Panc1 (cell line): ENCODE results near the gene CLPX. TPM values are rescaled to one million over a fixed set of nuclear protein-coding genes. Genes with fewer than 3 reads are reported as not detected.

ENCODE experiments used
- ATAC-seq: fragments of 200-7000 bp; cut with Tn5 transposase; 2 replicates; pipeline ENCODE4 v1.9.1; 2020; ENCODE audit warnings: mild to moderate bottlenecking, moderate library complexity
- BruUV-seq: library from RNA; stranded (reverse); fragments of 400-500 nt; replicated peaks from 2 replicates; lab custom pipeline; 2021; lab: Mats Ljungman, UMichigan
- CTCF ChIA-PET: fragments of 300-600 bp; sonication (Branson Sonifier 250); formaldehyde crosslinking; loops from one replicate; lab custom pipeline; 2022; ENCODE audit warnings: antibody characterized with exemption; lab: Charles Lee
- POLR2A ChIA-PET: fragments of 300-600 bp; sonication (Branson Sonifier 250); formaldehyde crosslinking; loops from one replicate; lab custom pipeline; 2022; ENCODE audit warnings: antibody characterized with exemption; lab: Charles Lee
- DNase-seq: peaks from one replicate; pipeline ENCODE4 v3.0.0-alpha.2; 2010; ENCODE audit warnings: low read depth, low spot score
- H3K27ac ChIP-seq: 2 replicates; pipeline ENCODE4 v1.5.1; 2011; ENCODE audit warnings: mild to moderate bottlenecking, low read length, inconsistent platforms
- H3K27me3 ChIP-seq: fragments of 200-500 bp; sonication (Bioruptor generic); 2 replicates; pipeline ENCODE4 v1.6.0; 2014; ENCODE audit warnings: low read length, inconsistent platforms; ENCODE audit not compliant: control insufficient read depth, insufficient read depth
- H3K36me3 ChIP-seq: fragments of 200-500 bp; sonication (Bioruptor generic); 2 replicates; pipeline ENCODE4 v1.5.1; 2014; ENCODE audit warnings: inconsistent platforms, mild to moderate bottlenecking, low read length, moderate library complexity; ENCODE audit not compliant: control insufficient read depth, insufficient read depth
- H3K4me1 ChIP-seq: 2 replicates; pipeline ENCODE4 v1.5.1; 2011; ENCODE audit warnings: inconsistent platforms, mild to moderate bottlenecking, low read length, moderate library complexity; ENCODE audit not compliant: control insufficient read depth, insufficient read depth
- H3K4me3 ChIP-seq, 2 experiments: 2 replicates each; pipeline ENCODE4 v1.5.1; 2011 to 2012; ENCODE audit warnings: low read depth in 2 of 2, low read length in 2 of 2, mild to moderate bottlenecking in 2 of 2, inconsistent platforms in 1 of 2, moderate library complexity in 1 of 2
- H3K9me3 ChIP-seq: fragments of 200-500 bp; sonication (Bioruptor generic); 2 replicates; pipeline ENCODE4 v1.5.1; 2014; ENCODE audit warnings: low read depth, mild to moderate bottlenecking, inconsistent platforms, low read length, moderate library complexity; ENCODE audit not compliant: control insufficient read depth, insufficient read depth
- POLR2AphosphoS5 ChIP-seq: IDR thresholded peaks from 2 replicates; pipeline ENCODE4 v1.6.1; 2012; ENCODE audit warnings: mild to moderate bottlenecking, low read depth, low read length, moderate library complexity
- SIN3A ChIP-seq: IDR thresholded peaks from 2 replicates; pipeline ENCODE4 v1.6.1; 2012; ENCODE audit warnings: low read depth, mild to moderate bottlenecking, low read length, moderate library complexity, borderline replicate concordance; ENCODE audit not compliant: insufficient read depth
- TCF7L2 ChIP-seq: IDR thresholded peaks from 2 replicates; pipeline ENCODE4 v1.6.1; 2011; ENCODE audit warnings: mild to moderate bottlenecking, low read depth, low read length, inconsistent platforms
- in situ Hi-C: cut with HindIII; loops from 2 replicates; pipeline ENCODE4 v1.10.0; 2016; ENCODE audit warnings: low sequenced_read_pairs, low pct_unique_long_range_greater_than_20kb
- intact Hi-C: fragments of 100-400 bp; cut with micrococcal nuclease; formaldehyde crosslinking; loops from one replicate; pipeline ENCODE4 v1.10.0; 2022; ENCODE audit not compliant: unreplicated experiment
- total RNA-seq: library from RNA; stranded (reverse); gene quantifications from one replicate; pipeline ENCODE4 v1.2.1, GENCODE V29; 2021; ENCODE audit not compliant: unreplicated experiment
- TF ChIP-seq, protein P1 (sequence below): fragments of 450-650 bp; IDR thresholded peaks from 2 replicates; pipeline ENCODE4 v1.5.1; 2017; ENCODE audit warnings: mild to moderate bottlenecking
- TF ChIP-seq, protein P2 (sequence below), 2 experiments: IDR thresholded peaks; 2 replicates each; pipeline ENCODE4 v1.6.1; 2011 to 2012; ENCODE audit warnings: low read depth in 2 of 2, control low read depth in 1 of 2, low read length in 1 of 2, mild to moderate bottlenecking in 1 of 2, moderate library complexity in 1 of 2; ENCODE audit not compliant: insufficient read depth in 1 of 2

The CLPX gene
- total RNA-seq, 1 experiment from 2014 or later: 49.9 TPM

- Histone ChIP-seq H3K4me1 (peaks cover 7% of the 10 kb centered on the region; the same call in 1 of the 2 replicates), H3K4me3 (peak overlapping the region; percentile 67 to 84), H3K36me3 (peaks cover 10% of the 10 kb centered on the region), H3K27ac (peak overlapping the region; percentile 66), H3K9me3 (no peaks in the 10 kb centered on the region), H3K27me3 (no peaks in the 10 kb centered on the region)
- intact Hi-C loops (no loop called here), in situ Hi-C loops (no loop called here)
- TF ChIP-seq, protein P1, sequence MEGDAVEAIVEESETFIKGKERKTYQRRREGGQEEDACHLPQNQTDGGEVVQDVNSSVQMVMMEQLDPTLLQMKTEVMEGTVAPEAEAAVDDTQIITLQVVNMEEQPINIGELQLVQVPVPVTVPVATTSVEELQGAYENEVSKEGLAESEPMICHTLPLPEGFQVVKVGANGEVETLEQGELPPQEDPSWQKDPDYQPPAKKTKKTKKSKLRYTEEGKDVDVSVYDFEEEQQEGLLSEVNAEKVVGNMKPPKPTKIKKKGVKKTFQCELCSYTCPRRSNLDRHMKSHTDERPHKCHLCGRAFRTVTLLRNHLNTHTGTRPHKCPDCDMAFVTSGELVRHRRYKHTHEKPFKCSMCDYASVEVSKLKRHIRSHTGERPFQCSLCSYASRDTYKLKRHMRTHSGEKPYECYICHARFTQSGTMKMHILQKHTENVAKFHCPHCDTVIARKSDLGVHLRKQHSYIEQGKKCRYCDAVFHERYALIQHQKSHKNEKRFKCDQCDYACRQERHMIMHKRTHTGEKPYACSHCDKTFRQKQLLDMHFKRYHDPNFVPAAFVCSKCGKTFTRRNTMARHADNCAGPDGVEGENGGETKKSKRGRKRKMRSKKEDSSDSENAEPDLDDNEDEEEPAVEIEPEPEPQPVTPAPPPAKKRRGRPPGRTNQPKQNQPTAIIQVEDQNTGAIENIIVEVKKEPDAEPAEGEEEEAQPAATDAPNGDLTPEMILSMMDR: no peak
- TF ChIP-seq, protein P2, sequence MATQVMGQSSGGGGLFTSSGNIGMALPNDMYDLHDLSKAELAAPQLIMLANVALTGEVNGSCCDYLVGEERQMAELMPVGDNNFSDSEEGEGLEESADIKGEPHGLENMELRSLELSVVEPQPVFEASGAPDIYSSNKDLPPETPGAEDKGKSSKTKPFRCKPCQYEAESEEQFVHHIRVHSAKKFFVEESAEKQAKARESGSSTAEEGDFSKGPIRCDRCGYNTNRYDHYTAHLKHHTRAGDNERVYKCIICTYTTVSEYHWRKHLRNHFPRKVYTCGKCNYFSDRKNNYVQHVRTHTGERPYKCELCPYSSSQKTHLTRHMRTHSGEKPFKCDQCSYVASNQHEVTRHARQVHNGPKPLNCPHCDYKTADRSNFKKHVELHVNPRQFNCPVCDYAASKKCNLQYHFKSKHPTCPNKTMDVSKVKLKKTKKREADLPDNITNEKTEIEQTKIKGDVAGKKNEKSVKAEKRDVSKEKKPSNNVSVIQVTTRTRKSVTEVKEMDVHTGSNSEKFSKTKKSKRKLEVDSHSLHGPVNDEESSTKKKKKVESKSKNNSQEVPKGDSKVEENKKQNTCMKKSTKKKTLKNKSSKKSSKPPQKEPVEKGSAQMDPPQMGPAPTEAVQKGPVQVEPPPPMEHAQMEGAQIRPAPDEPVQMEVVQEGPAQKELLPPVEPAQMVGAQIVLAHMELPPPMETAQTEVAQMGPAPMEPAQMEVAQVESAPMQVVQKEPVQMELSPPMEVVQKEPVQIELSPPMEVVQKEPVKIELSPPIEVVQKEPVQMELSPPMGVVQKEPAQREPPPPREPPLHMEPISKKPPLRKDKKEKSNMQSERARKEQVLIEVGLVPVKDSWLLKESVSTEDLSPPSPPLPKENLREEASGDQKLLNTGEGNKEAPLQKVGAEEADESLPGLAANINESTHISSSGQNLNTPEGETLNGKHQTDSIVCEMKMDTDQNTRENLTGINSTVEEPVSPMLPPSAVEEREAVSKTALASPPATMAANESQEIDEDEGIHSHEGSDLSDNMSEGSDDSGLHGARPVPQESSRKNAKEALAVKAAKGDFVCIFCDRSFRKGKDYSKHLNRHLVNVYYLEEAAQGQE (IDR thresholded peaks at IDR 0.05; ENCODE audit: insufficient read depth in 1 of 2, low read depth in 2 of 2, low read length in 1 of 2): no peak
- 0 out of 2 replicates have a peak, but pooled peaks have one; percentile 47 for TF ChIP-seq SIN3A
- no peak for TF ChIP-seq POLR2AphosphoS5
- ATAC-seq (peak; percentile 78), DNase-seq (no peak)
- ChIA-PET POLR2A (interaction anchor here (0.6 to 0.7 kb wide), 2 partner anchors 124 to 177 kb away, joined by 3 to 4 read pairs; no protein-coding TSS in a partner anchor), CTCF (no interaction called here)
- no TSS peak for BruUV-seq
Observed at GRCh38 chr15:65132878-65133547, 52.1 kb downstream of the CLPX start.

- Histone ChIP-seq H3K27me3 (no peaks in the 10 kb centered on the region), H3K4me3 (no peak overlapping the region), H3K27ac (no peak overlapping the region), H3K4me1 (peaks cover 7% of the 10 kb centered on the region; the same call in 1 of the 2 replicates), H3K36me3 (peaks cover 16% of the 10 kb centered on the region), H3K9me3 (no peaks in the 10 kb centered on the region)
- ATAC-seq (no peak), DNase-seq (no peak)
- in situ Hi-C loops (no loop called here), intact Hi-C loops (no loop called here)
- ChIA-PET CTCF (no interaction called here), POLR2A (interaction anchor here (0.6 kb wide), 1 partner anchor 37 kb away, joined by 9 read pairs; no protein-coding TSS in a partner anchor)
- BruUV-seq: no TSS peak
- TF ChIP-seq TCF7L2 (no peak), SIN3A (no peak), POLR2AphosphoS5 (no peak)
- TF ChIP-seq, protein P1: no peak
- TF ChIP-seq, protein P2 (IDR thresholded peaks at IDR 0.05; ENCODE audit: insufficient read depth in 1 of 2, low read depth in 2 of 2, low read length in 1 of 2): no peak
Observed at GRCh38 chr15:65130941-65131340, 54.2 kb downstream of the CLPX start.
